ENCODE data around the gene AATK. TPM values are rescaled to one million over a fixed set of nuclear protein-coding genes. Genes with fewer than 3 reads are reported as not detected.
A peak's percentile ranks its signal among the peaks of the same experiment; 100 is the strongest.

AATK gene
- total and polyA plus RNA-seq, 2 of the 13 experiments (the other 11 are each of a cell fraction or from before 2014, with no cell fraction given), result 2.9 to 8.4 TPM

GRCh38 chr17:81165246-81166032 lies 582 bp downstream of the AATK start, which contains the start of gene PVALEF (continued):
- peak; percentile 69 for TF ChIP-seq SRSF1 (optimal IDR thresholded peaks at IDR 0.05; ENCODE audit: low read depth, low read length)
- no peak for TF ChIP-seq ZNF780A (CRISPR knock-in tag; IDR thresholded peaks at IDR 0.05)
- 0 out of 2 replicates have a peak, but pooled peaks have one; percentile 43 for TF ChIP-seq ZNF513 (CRISPR knock-in tag; conservative IDR thresholded peaks at IDR 0.05)
- no peak for TF ChIP-seq ZBTB46 (CRISPR knock-in tag; IDR thresholded peaks at IDR 0.05; ENCODE audit: borderline replicate concordance)
- TF ChIP-seq, protein P1, sequence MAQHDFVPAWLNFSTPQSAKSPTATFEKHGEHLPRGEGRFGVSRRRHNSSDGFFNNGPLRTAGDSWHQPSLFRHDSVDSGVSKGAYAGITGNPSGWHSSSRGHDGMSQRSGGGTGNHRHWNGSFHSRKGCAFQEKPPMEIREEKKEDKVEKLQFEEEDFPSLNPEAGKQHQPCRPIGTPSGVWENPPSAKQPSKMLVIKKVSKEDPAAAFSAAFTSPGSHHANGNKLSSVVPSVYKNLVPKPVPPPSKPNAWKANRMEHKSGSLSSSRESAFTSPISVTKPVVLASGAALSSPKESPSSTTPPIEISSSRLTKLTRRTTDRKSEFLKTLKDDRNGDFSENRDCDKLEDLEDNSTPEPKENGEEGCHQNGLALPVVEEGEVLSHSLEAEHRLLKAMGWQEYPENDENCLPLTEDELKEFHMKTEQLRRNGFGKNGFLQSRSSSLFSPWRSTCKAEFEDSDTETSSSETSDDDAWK (CRISPR knock-in tag; IDR thresholded peaks at IDR 0.05), result no peak
- peak; percentile 63; the same call in 1 of the 2 replicates for TF ChIP-seq MEIS2 (CRISPR knock-in tag; IDR thresholded peaks at IDR 0.05)
- no peak; the same call in 1 of the 2 replicates for TF ChIP-seq ZNF569 (CRISPR knock-in tag; IDR thresholded peaks at IDR 0.05; ENCODE audit: borderline replicate concordance)
- TF ChIP-seq TP53 (CRISPR knock-in tag; conservative IDR thresholded peaks at IDR 0.05), result no peak
- peak; percentile 55; the same call in 1 of the 2 replicates for TF ChIP-seq THRA (CRISPR knock-in tag; IDR thresholded peaks at IDR 0.05; ENCODE audit: borderline replicate concordance)
- TF ChIP-seq ATF7 (IDR thresholded peaks at IDR 0.05), result no peak
- TF ChIP-seq ATF7 (CRISPR knock-in tag; IDR thresholded peaks at IDR 0.05), result no peak; the same call in 1 of the 2 replicates
- TF ChIP-seq RERE (CRISPR knock-in tag; IDR thresholded peaks at IDR 0.05; ENCODE audit: low read depth), result 0 out of 2 replicates have a peak, but pooled peaks have one; percentile 10
- 0 out of 2 replicates have a peak, but pooled peaks have one; percentile 26 for TF ChIP-seq SIX4 (CRISPR knock-in tag; IDR thresholded peaks at IDR 0.05)
- no peak for TF ChIP-seq ARID3A (IDR thresholded peaks at IDR 0.05; ENCODE audit: low read depth, low read length)

All from HepG2 (cell line).